H1 (cell line): Measurements from ENCODE around the gene SRI. TPM values are rescaled to one million over a fixed set of nuclear protein-coding genes. Genes with fewer than 3 reads are reported as not detected.

ENCODE experiments used
- CTCF ChIA-PET: fragments of 300-600 bp; sonication (Branson Sonifier 250); formaldehyde crosslinking; loops from one replicate; lab custom pipeline; 2021; ENCODE audit not compliant: partially characterized antibody; lab: Charles Lee
- POLR2A ChIA-PET: fragments of 300-600 bp; sonication (Branson Sonifier 250); formaldehyde crosslinking; loops from one replicate; lab custom pipeline; 2021; ENCODE audit warnings: inconsistent platforms; ENCODE audit not compliant: partially characterized antibody; lab: Charles Lee
- DNase-seq, 2 experiments: peaks; one replicate each; pipeline versions ENCODE4 v3.0.0 to v3.0.0-alpha.2; 2010 to 2022; ENCODE audit warnings: low spot score in 2 of 2, low read depth in 1 of 2, mixed read lengths in 1 of 2
- FAIRE-seq: peaks from 2 replicates; lab custom pipeline; 2011; peaks lifted over from hg19 to GRCh38; lab: Jason Lieb, UNC
- H2AFZ ChIP-seq: 2 replicates; pipeline ENCODE4 v1.8.1; 2012; ENCODE audit warnings: low read length, inconsistent platforms
- H2AK5ac ChIP-seq: 2 replicates; pipeline ENCODE4 v1.6.1; 2013; ENCODE audit warnings: low read depth, low read length
- H2BK120ac ChIP-seq: replicated peaks from 2 replicates; pipeline ENCODE3; 2013; ENCODE audit warnings: low read depth, low read length, inconsistent platforms
- H2BK12ac ChIP-seq: 2 replicates; pipeline ENCODE4 v1.6.1; 2013; ENCODE audit warnings: low read depth, low read length
- H2BK15ac ChIP-seq: 2 replicates; pipeline ENCODE4 v1.6.1; 2013; ENCODE audit warnings: low read length
- H2BK20ac ChIP-seq: 2 replicates; pipeline ENCODE4 v1.6.1; 2013; ENCODE audit warnings: low read length
- H2BK5ac ChIP-seq: 2 replicates; pipeline ENCODE4 v1.6.1; 2013; ENCODE audit warnings: low read depth, low read length
- H3K14ac ChIP-seq: 2 replicates; pipeline ENCODE4 v1.6.1; 2013; ENCODE audit warnings: inconsistent platforms; ENCODE audit not compliant: insufficient read length
- H3K18ac ChIP-seq: 2 replicates; pipeline ENCODE4 v1.6.1; 2013; ENCODE audit warnings: low read length; ENCODE audit errors: extremely low read depth
- H3K23ac ChIP-seq: 2 replicates; pipeline ENCODE4 v1.6.1; 2013; ENCODE audit warnings: inconsistent platforms; ENCODE audit not compliant: insufficient read length
- H3K23me2 ChIP-seq: 2 replicates; pipeline ENCODE4 v1.6.1; 2013; ENCODE audit warnings: low read depth, low read length
- H3K27ac ChIP-seq: 2 replicates; pipeline ENCODE4 v1.6.1; 2011; ENCODE audit warnings: low read depth, low read length, inconsistent platforms
- H3K27me3 ChIP-seq, 4 experiments: replicated peaks in 1 of 4; 1 replicate in 1 of 4; 2 replicates in 3 of 4; pipeline versions ENCODE4 v1.6.1 to v1.8.1; 2011 to 2013; ENCODE audit warnings: low read length in 3 of 4, mild to moderate bottlenecking in 3 of 4, inconsistent platforms in 2 of 4, mixed read lengths in 2 of 4, moderate library complexity in 1 of 4; ENCODE audit not compliant: control insufficient read depth in 3 of 4, insufficient read depth in 3 of 4; ENCODE audit errors: extremely low read depth in 1 of 4
- H3K36me3 ChIP-seq, 4 experiments: 2 replicates each; pipeline versions ENCODE4 v1.6.1 to v1.8.1; 2011 to 2013; ENCODE audit warnings: mild to moderate bottlenecking in 4 of 4, low read length in 3 of 4, moderate library complexity in 2 of 4, control low read depth in 1 of 4, inconsistent platforms in 1 of 4; ENCODE audit not compliant: insufficient read depth in 4 of 4, control insufficient read depth in 2 of 4
- H3K4ac ChIP-seq: replicated peaks from 2 replicates; pipeline ENCODE3; 2013; ENCODE audit warnings: low read length, low read depth, mixed read lengths, inconsistent platforms; ENCODE audit not compliant: insufficient read length
- H3K4me1 ChIP-seq, 4 experiments: replicated peaks in 1 of 4; 1 replicate in 1 of 4; 2 replicates in 3 of 4; pipeline versions ENCODE4 v1.6.1 to v1.8.1; 2011 to 2013; ENCODE audit warnings: low read length in 3 of 4, inconsistent platforms in 2 of 4, mixed read lengths in 1 of 4; ENCODE audit not compliant: insufficient read depth in 4 of 4, control insufficient read depth in 3 of 4
- H3K4me2 ChIP-seq, 2 experiments: 2 replicates each; pipeline versions ENCODE4 v1.6.1 to v1.8.1; 2011 to 2013; ENCODE audit warnings: low read depth in 2 of 2, low read length in 2 of 2, control low read depth in 1 of 2, inconsistent platforms in 1 of 2, mild to moderate bottlenecking in 1 of 2; ENCODE audit not compliant: insufficient read depth in 1 of 2
- H3K4me3 ChIP-seq, 4 experiments: fragments of 200-600, 300-600 bp in 1 of 4; sonication (generic), shearing (Covaris generic), sonication (Bioruptor Twin) in 1 of 4; 2 replicates each; pipeline versions ENCODE4 v1.5.1 to v1.8.1; 2011 to 2016; ENCODE audit warnings: low read length in 4 of 4, low read depth in 3 of 4, control low read depth in 2 of 4, inconsistent platforms in 2 of 4, mild to moderate bottlenecking in 2 of 4, mixed read lengths in 1 of 4, moderate library complexity in 1 of 4; ENCODE audit not compliant: insufficient read depth in 2 of 4; ENCODE audit errors: extremely low read depth in 1 of 4
- H3K56ac ChIP-seq: replicated peaks from 2 replicates; pipeline ENCODE3; 2013; ENCODE audit warnings: low read depth, mild to moderate bottlenecking, mixed read lengths, low read length, inconsistent platforms; ENCODE audit not compliant: insufficient read length
- H3K79me1 ChIP-seq: 2 replicates; pipeline ENCODE4 v1.6.1; 2013; ENCODE audit warnings: low read depth, low read length, control low read depth
- H3K79me2 ChIP-seq, 2 experiments: 2 replicates each; pipeline versions ENCODE4 v1.6.1 to v1.8.1; 2012 to 2013; ENCODE audit warnings: low read length in 2 of 2, mild to moderate bottlenecking in 2 of 2, inconsistent platforms in 1 of 2; ENCODE audit not compliant: insufficient read depth in 2 of 2, control insufficient read depth in 1 of 2
- H3K9ac ChIP-seq, 4 experiments: replicated peaks in 1 of 4; 1 replicate in 1 of 4; 2 replicates in 3 of 4; pipeline versions ENCODE4 v1.6.1 to v1.8.1; 2011 to 2013; ENCODE audit warnings: low read depth in 3 of 4, low read length in 3 of 4, control low read depth in 2 of 4, mild to moderate bottlenecking in 2 of 4, moderate library complexity in 2 of 4, inconsistent platforms in 1 of 4; ENCODE audit errors: extremely low read depth in 1 of 4
- H3K9me3 ChIP-seq, 2 experiments: 2 replicates each; pipeline versions ENCODE4 v1.6.1 to v1.8.1; 2012 to 2013; ENCODE audit warnings: mild to moderate bottlenecking in 2 of 2, moderate library complexity in 2 of 2, control low read depth in 1 of 2, inconsistent platforms in 1 of 2, low read depth in 1 of 2, low read length in 1 of 2, mixed read lengths in 1 of 2; ENCODE audit not compliant: insufficient read depth in 2 of 2
- H4K20me1 ChIP-seq, 2 experiments: replicated peaks in 1 of 2; 2 replicates each; pipeline versions ENCODE3 to v1.8.1; 2011 to 2013; ENCODE audit warnings: inconsistent platforms in 2 of 2, low read length in 2 of 2, mild to moderate bottlenecking in 1 of 2; ENCODE audit not compliant: insufficient read depth in 2 of 2, control insufficient read depth in 1 of 2
- H4K5ac ChIP-seq: 2 replicates; pipeline ENCODE4 v1.6.1; 2013; ENCODE audit warnings: low read length, low read depth, mixed read lengths, inconsistent platforms; ENCODE audit not compliant: insufficient read length
- H4K8ac ChIP-seq: 2 replicates; pipeline ENCODE4 v1.8.0; 2013; ENCODE audit warnings: mild to moderate bottlenecking, moderate library complexity, low read length, inconsistent platforms; ENCODE audit not compliant: insufficient read depth; ENCODE audit errors: extremely low read depth
- H4K91ac ChIP-seq: replicated peaks from 2 replicates; pipeline ENCODE3; 2013; ENCODE audit warnings: low read length, mixed read lengths, inconsistent platforms; ENCODE audit not compliant: insufficient read length
- BCL11A ChIP-seq, 2 experiments: IDR thresholded peaks; one replicate each; pipeline ENCODE4 v1.6.1; 2011; ENCODE audit warnings: low read depth in 2 of 2, low read length in 2 of 2, mild to moderate bottlenecking in 2 of 2
- CREB1 ChIP-seq: IDR thresholded peaks from 2 replicates; pipeline ENCODE4 v1.6.1; 2012; ENCODE audit warnings: inconsistent platforms
- JUND ChIP-seq: IDR thresholded peaks from 2 replicates; pipeline ENCODE4 v1.6.1; 2011; ENCODE audit warnings: mild to moderate bottlenecking, improper control_type of control experiment, low read length
- NRF1 ChIP-seq: IDR thresholded peaks from 2 replicates; pipeline ENCODE4 v1.6.1; 2011; ENCODE audit warnings: mild to moderate bottlenecking, low read depth, low read length, improper control_type of control experiment
- POLR2A ChIP-seq, 2 experiments: IDR thresholded peaks; 1 replicate in 1 of 2; 2 replicates in 1 of 2; pipeline ENCODE4 v1.6.1; 2011; ENCODE audit warnings: low read depth in 2 of 2, low read length in 2 of 2, mild to moderate bottlenecking in 2 of 2; ENCODE audit errors: control extremely low read depth in 1 of 2
- POLR2AphosphoS5 ChIP-seq: IDR thresholded peaks from 2 replicates; pipeline ENCODE4 v1.6.1; 2011; ENCODE audit warnings: low read depth, low read length
- POU5F1 ChIP-seq: IDR thresholded peaks from 2 replicates; pipeline ENCODE4 v1.6.1; 2011; ENCODE audit warnings: low read depth, mild to moderate bottlenecking, low read length, moderate library complexity
- RBBP5 ChIP-seq: IDR thresholded peaks from 2 replicates; pipeline ENCODE4 v1.7.1; 2012; ENCODE audit warnings: low read depth, mild to moderate bottlenecking, inconsistent platforms, low read length, moderate library complexity, borderline replicate concordance
- SAP30 ChIP-seq: fragments of 300-600 bp; sonication (generic); IDR thresholded peaks from 2 replicates; pipeline ENCODE4 v1.7.1; 2012; ENCODE audit warnings: low read length, moderate library complexity, mild to moderate bottlenecking, inconsistent platforms; ENCODE audit not compliant: insufficient read depth, insufficient replicate concordance
- SP1 ChIP-seq: IDR thresholded peaks from 2 replicates; pipeline ENCODE4 v1.6.1; 2011; ENCODE audit warnings: low read depth, low read length
- SRF ChIP-seq: IDR thresholded peaks from 2 replicates; pipeline ENCODE4 v1.6.1; 2011; ENCODE audit warnings: mild to moderate bottlenecking, low read depth, low read length, moderate library complexity
- TAF1 ChIP-seq: IDR thresholded peaks from 2 replicates; pipeline ENCODE4 v1.6.1; 2011; ENCODE audit warnings: mild to moderate bottlenecking, low read depth, low read length
- TCF12 ChIP-seq: IDR thresholded peaks from 2 replicates; pipeline ENCODE4 v1.6.1; 2011; ENCODE audit warnings: low read depth, mild to moderate bottlenecking, low read length
- TEAD4 ChIP-seq: IDR thresholded peaks from 2 replicates; pipeline ENCODE4 v1.6.1; 2012; ENCODE audit warnings: low read depth, low read length, inconsistent platforms, mixed read lengths
- YY1 ChIP-seq: IDR thresholded peaks from 2 replicates; pipeline ENCODE4 v1.6.1; 2011; ENCODE audit warnings: low read depth, mild to moderate bottlenecking, low read length
- ZNF274 ChIP-seq: IDR thresholded peaks from 2 replicates; pipeline ENCODE4 v1.7.0; 2012; ENCODE audit warnings: low read length, borderline replicate concordance; ENCODE audit errors: extremely low read depth
- WGBS, 2 experiments: shearing (Covaris generic) in 1 of 2; methylation state at CpG; one replicate each; pipeline versions ENCODE4 v1.1.6 to v1.1.7; 2013 to 2015; ENCODE audit warnings: low lambda C conversion rate in 2 of 2, mixed read lengths in 2 of 2, inconsistent platforms in 1 of 2, low coverage in 1 of 2, missing lambda C conversion rate in 1 of 2; ENCODE audit not compliant: insufficient replicate concordance in 2 of 2, insufficient coverage in 1 of 2, insufficient read length in 1 of 2; ENCODE audit errors: extremely low coverage in 1 of 2, missing lambda C conversion rate in 1 of 2; 5-methylcytosine and 5-hydroxymethylcytosine counted together
- polyA plus RNA-seq, 7 experiments: library from polyadenylated mRNA; depleted of rRNA in 3 of 7; stranded (reverse) in 5 of 7; unstranded in 2 of 7; fragments of >200 nt in 5 of 7; fragments of 200-250 nt in 2 of 7; gene quantifications; 1 replicate in 5 of 7; 2 replicates in 1 of 7; 4 replicates in 1 of 7; pipeline versions ENCODE4 v1.2.1 to v1.2.3, GENCODE V29; 2011 to 2013; ENCODE audit warnings: missing spikeins in 2 of 7, mixed read lengths in 2 of 7
- total RNA-seq: library from RNA; stranded (reverse); fragmentation: NEBNext Ultra II Directional; extraction: Animal tissue kit (Norgen Biotek cat#: 25700); gene quantifications from 2 replicates; pipeline ENCODE4 v1.2.1, GENCODE V29; 2021

Gene SRI
- total and polyA plus RNA-seq, 2 of the 8 experiments (the other 6 are each of a cell fraction or from before 2014, with no cell fraction given), result 118 to 170 TPM

- Histone ChIP-seq H3K23me2 (no peaks in the 10 kb centered on the region), H4K91ac (no peak overlapping the region), H2BK120ac (no peak overlapping the region), H3K27me3 (no peaks in the 10 kb centered on the region), H3K79me2 (no peaks in the 10 kb centered on the region), H4K5ac (no peak overlapping the region), H2BK20ac (no peak overlapping the region), H2AFZ (no peak overlapping the region), H3K79me1 (no peaks in the 10 kb centered on the region), H3K27ac (no peak overlapping the region), H4K20me1 (no peaks in the 10 kb centered on the region), H2BK5ac (no peak overlapping the region), H3K56ac (no peak overlapping the region), H3K18ac (no peak overlapping the region), H2AK5ac (no peak overlapping the region), H3K4me3 (no peak overlapping the region), H3K4ac (no peak overlapping the region), H3K9me3 (peaks cover 0 to 7% of the 10 kb centered on the region in 2 experiments; a peak in 1 of 4 replicates), H3K9ac (no peak overlapping the region), H3K23ac (no peak overlapping the region), H3K4me2 (no peak overlapping the region), H4K8ac (no peak overlapping the region), H2BK12ac (no peak overlapping the region), H3K4me1 (peaks cover 0 to 4% (median 1%) of the 10 kb centered on the region in 4 experiments; a peak in 2 of 7 replicates), H3K36me3 (no peaks in the 10 kb centered on the region; a peak in 2 of 8 replicates), H3K14ac (no peak overlapping the region), H2BK15ac (no peak overlapping the region)
- 89% methylated on average over 4 of the region's 4 CpGs; no CpG with 5 or more reads in 1 of the 2 experiments for WGBS, 2 experiments
- ChIA-PET POLR2A (no interaction called here), CTCF (no interaction called here)
- FAIRE-seq, result no peak
- TF ChIP-seq SP1 (no peak), POLR2A (IDR thresholded peaks at IDR 0.05; ENCODE audit: control extremely low read depth in 1 of 2, low read depth in 2 of 2, low read length in 2 of 2) (no peak), TEAD4 (no peak), BCL11A (IDR thresholded peaks at IDR 0.05; ENCODE audit: low read depth in 2 of 2, low read length in 2 of 2) (no peak), POU5F1 (no peak), JUND (no peak), TAF1 (no peak), RBBP5 (no peak), TCF12 (no peak), NRF1 (no peak), CREB1 (no peak), SAP30 (no peak), YY1 (no peak), ZNF274 (no peak), POLR2AphosphoS5 (no peak), SRF (no peak)
- no peak for DNase-seq
Observed at GRCh38 chr7:88155756-88156155, 64.1 kb downstream of the SRI start.
